MG63 (cell line): ENCODE measurements around the gene TSTD1. TPM values are rescaled to one million over a fixed set of nuclear protein-coding genes. Genes with fewer than 3 reads are reported as not detected.
A peak's percentile ranks its signal among the peaks of the same experiment; 100 is the strongest.

Experiments used
- DNase-seq: peaks from one replicate; pipeline ENCODE4 v3.0.0-alpha.2; 2020
- H3K27me3 ChIP-seq: fragments of 250-450 bp; sonication (Bioruptor Pico); 2 replicates; pipeline ENCODE4 v1.5.1; 2020; ENCODE audit warnings: mild to moderate bottlenecking, moderate library complexity
- H3K36me3 ChIP-seq: fragments of 250-450 bp; sonication (Bioruptor Pico); 2 replicates; pipeline ENCODE4 v1.5.1; 2020; ENCODE audit warnings: mild to moderate bottlenecking, moderate library complexity
- H3K4me3 ChIP-seq: fragments of 250-450 bp; sonication (Bioruptor Pico); 2 replicates; pipeline ENCODE4 v1.5.1; 2020; ENCODE audit warnings: mild to moderate bottlenecking, moderate library complexity
- H3K9me3 ChIP-seq: fragments of 250-450 bp; sonication (Bioruptor Pico); 2 replicates; pipeline ENCODE4 v1.5.1; 2020; ENCODE audit warnings: mild to moderate bottlenecking, moderate library complexity
- total RNA-seq: library from RNA; depleted of rRNA; stranded (reverse); fragments of >200 nt; shearing (Covaris generic); gene quantifications from 2 replicates; pipeline ENCODE4 v1.2.3, GENCODE V29; 2014; ENCODE audit warnings: low replicate concordance; rRNA removed

TSTD1 gene, protein sequence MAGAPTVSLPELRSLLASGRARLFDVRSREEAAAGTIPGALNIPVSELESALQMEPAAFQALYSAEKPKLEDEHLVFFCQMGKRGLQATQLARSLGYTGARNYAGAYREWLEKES
- total RNA-seq, result not detected in 2 replicates

- no peaks in the 10 kb centered on the region for H3K9me3 ChIP-seq
- peaks cover 43% of the 10 kb centered on the region for H3K36me3 ChIP-seq
- no peaks in the 10 kb centered on the region for H3K27me3 ChIP-seq
- DNase-seq, result no peak
- H3K4me3 ChIP-seq, result no peak within 1 kb of the TSS
Measured at GRCh38 chr1:161038523-161039153, at the start of gene TSTD1. Gene TSTD1 (minus strand): TSS chr1:161038964. CDS start chr1:161038889, 75 bp downstream.

GRCh38 chr1:161086457-161086856, 47.7 kb upstream of the TSTD1 start:
- Histone ChIP-seq H3K27me3 (no peaks in the 10 kb centered on the region), H3K9me3 (no peaks in the 10 kb centered on the region), H3K36me3 (no peaks in the 10 kb centered on the region), H3K4me3 (no peak overlapping the region)
- no peak for DNase-seq

GRCh38 chr1:161085165-161085564, 46.4 kb upstream of the TSTD1 start:
- Histone ChIP-seq H3K27me3 (no peaks in the 10 kb centered on the region), H3K9me3 (no peaks in the 10 kb centered on the region), H3K36me3 (no peaks in the 10 kb centered on the region), H3K4me3 (no peak overlapping the region)
- peak; percentile 59 for DNase-seq

GRCh38 chr1:161084597-161084988, 45.8 kb upstream of the TSTD1 start:
- no peaks in the 10 kb centered on the region for H3K9me3 ChIP-seq
- H3K27me3 ChIP-seq, result no peaks in the 10 kb centered on the region
- no peak overlapping the region for H3K4me3 ChIP-seq
- H3K36me3 ChIP-seq, result no peaks in the 10 kb centered on the region
- no peak for DNase-seq

GRCh38 chr1:161083748-161084596, 45.2 kb upstream of the TSTD1 start:
- Histone ChIP-seq H3K27me3 (no peaks in the 10 kb centered on the region), H3K36me3 (no peaks in the 10 kb centered on the region), H3K9me3 (no peaks in the 10 kb centered on the region), H3K4me3 (no peak overlapping the region)
- DNase-seq, result no peak

DNA sequence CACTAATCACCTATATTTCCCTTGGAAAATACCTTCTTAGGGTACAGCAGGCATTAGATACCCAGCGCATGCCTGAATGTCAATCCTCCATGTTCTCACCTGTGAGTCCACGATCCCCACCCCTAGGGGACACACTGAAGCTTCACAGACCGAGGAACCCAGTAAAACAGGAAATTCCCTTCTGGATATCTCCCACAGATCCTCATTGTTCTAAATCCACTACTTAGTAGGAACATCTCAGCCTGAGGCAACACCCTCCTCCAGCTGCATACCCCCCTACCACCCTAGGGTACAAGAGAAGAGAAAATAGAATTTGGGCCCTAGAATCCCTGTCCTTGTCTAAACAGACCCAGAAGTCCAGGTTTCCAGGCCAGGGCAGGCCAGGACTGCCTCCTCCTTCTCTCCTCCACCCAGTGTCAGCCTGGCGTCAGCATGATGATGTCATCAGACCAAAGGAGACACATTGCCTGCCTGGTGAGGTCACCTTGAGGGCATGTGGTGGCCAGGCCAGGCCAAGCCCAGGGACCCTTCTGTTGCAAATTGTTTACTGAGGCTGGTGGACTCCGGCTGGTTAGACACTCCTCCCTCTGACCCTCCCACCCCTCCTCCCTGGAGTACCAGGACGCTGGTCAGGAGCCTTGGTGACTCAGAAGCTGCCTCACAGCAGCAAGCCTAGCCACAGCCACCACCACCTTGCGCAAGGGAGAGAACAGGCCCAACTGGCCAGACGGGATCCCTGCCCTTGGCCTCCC, 44.4 kb upstream of the TSTD1 start:
- H3K36me3 ChIP-seq, result no peaks in the 10 kb centered on the region
- no peak overlapping the region for H3K4me3 ChIP-seq
- no peaks in the 10 kb centered on the region for H3K9me3 ChIP-seq
- DNase-seq, result peak; percentile 94
- H3K27me3 ChIP-seq, result no peaks in the 10 kb centered on the region

DNA sequence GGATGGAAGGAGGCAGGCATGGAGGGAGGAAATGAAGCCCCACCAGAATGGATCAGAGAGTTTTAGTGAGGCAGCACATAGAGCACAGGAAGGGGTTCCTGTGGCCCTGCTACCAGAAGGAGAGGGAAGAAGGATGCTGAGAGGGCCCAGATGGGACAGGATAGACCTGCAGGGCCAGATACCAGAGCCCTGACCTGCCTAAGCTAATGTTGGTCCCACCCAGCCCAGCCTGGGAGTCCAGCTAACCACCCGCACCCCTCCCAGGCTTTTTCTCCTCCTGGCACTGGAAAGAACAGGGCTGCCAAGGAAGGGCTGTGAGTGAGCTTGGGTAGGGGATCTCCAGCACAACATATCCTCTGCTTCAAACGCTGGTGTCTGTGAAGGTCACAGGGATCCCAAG, 43.7 kb upstream of the TSTD1 start:
- no peak for DNase-seq
- no peaks in the 10 kb centered on the region for H3K27me3 ChIP-seq
- no peaks in the 10 kb centered on the region for H3K9me3 ChIP-seq
- no peaks in the 10 kb centered on the region for H3K36me3 ChIP-seq
- H3K4me3 ChIP-seq, result no peak overlapping the region

- no peak for DNase-seq
- Histone ChIP-seq H3K36me3 (no peaks in the 10 kb centered on the region), H3K9me3 (no peaks in the 10 kb centered on the region), H3K4me3 (no peak overlapping the region), H3K27me3 (no peaks in the 10 kb centered on the region)
Measured at GRCh38 chr1:161081519-161081918, 42.8 kb upstream of the TSTD1 start.

GRCh38 chr1:161080441-161081405, 42.0 kb upstream of the TSTD1 start:
- Histone ChIP-seq H3K27me3 (no peaks in the 10 kb centered on the region), H3K4me3 (no peak overlapping the region), H3K36me3 (no peaks in the 10 kb centered on the region), H3K9me3 (no peaks in the 10 kb centered on the region)
- no peak for DNase-seq

DNA sequence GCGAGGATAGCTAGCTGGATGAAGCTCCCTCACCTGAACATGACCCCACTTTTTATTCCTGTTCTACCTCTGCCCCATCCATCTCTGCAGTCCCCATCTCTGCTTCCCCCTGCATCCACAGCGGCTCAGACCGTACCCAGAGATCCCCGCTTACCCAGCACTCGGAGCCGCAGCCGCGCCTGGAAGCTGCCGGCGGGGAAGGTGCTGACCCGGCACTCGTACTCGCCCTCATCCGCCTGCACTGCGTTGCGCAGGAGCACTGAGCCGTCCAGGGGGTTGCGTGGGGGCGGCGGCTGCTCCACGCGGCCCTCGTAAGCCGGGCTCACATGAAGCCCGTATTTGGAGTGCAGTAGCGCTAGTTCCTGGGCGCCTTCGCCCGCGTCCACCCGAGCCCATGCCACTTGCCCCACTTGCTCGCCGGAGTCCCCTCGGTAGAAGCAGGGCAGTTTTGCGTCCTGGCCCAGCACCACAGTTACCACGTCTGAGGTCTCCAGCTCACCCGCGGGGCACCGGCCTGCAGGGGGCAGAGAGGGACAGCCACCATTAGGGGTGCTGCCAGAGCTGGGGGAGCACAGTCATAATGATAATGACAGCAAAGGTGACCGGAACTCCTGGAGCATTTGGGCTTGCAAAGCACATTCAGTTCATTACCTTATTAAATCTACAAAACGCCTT, 40.8 kb upstream of the TSTD1 start:
- no peaks in the 10 kb centered on the region for H3K27me3 ChIP-seq
- DNase-seq, result no peak
- H3K9me3 ChIP-seq, result no peaks in the 10 kb centered on the region
- no peak overlapping the region for H3K4me3 ChIP-seq
- H3K36me3 ChIP-seq, result no peaks in the 10 kb centered on the region

DNA sequence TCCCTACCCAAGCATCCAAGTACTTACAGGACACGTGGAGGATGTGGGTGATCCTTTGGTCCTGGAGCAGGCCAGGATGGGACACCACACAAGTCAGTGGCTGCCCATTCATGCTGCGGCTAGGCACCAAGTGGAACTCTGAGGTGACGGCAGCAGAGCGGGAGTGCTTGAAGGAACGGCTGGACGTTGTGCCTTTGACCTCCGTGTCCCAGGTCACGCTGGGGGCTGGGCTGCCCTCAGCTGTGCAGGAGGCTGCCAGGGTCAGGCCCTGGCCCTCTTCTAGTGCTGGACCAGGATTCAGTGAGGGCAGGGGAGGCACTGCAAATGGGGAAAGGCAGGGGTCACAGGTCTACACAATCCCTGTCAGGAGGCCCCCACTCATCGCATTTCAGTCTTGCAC, 38.7 kb upstream of the TSTD1 start:
- Histone ChIP-seq H3K27me3 (no peaks in the 10 kb centered on the region), H3K4me3 (no peak overlapping the region), H3K9me3 (no peaks in the 10 kb centered on the region), H3K36me3 (no peaks in the 10 kb centered on the region)
- no peak for DNase-seq

GRCh38 chr1:161076410-161076809, 37.6 kb upstream of the TSTD1 start:
- no peak for DNase-seq
- H3K9me3 ChIP-seq, result no peaks in the 10 kb centered on the region
- no peaks in the 10 kb centered on the region for H3K27me3 ChIP-seq
- no peaks in the 10 kb centered on the region for H3K36me3 ChIP-seq
- H3K4me3 ChIP-seq, result no peak overlapping the region

DNA sequence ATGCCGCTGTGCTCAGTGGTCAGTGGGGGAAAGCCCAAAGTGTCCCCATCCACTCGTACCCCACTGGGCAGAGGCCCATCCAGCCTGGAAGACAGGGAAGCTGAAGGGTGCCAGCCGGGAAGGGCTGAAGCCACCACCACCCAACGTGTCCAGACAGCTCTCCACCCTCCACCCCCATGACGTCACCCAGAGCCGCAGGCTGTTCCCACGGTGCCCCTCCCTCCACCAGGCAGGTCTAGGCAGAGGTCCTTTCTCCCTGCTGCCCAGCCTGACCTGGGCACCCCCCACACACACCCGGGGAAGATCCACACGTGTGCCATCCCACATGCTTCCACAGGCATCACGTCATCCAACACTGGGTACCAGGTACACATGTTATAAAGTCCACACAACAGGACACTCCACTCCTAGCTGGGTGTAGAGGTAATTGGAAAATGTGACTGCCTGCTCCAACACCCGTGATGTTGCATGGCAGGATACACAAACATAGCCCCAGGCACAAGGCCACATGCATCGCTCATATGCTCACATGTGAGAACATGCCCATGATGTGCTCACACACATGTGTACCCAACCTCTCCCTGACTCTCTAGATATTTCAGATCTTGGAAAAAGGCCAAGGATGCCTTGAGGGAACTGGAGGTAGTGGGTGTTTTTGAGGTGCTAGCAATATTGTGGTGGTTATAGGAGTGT, 36.1 kb upstream of the TSTD1 start:
- no peak for DNase-seq

DNA sequence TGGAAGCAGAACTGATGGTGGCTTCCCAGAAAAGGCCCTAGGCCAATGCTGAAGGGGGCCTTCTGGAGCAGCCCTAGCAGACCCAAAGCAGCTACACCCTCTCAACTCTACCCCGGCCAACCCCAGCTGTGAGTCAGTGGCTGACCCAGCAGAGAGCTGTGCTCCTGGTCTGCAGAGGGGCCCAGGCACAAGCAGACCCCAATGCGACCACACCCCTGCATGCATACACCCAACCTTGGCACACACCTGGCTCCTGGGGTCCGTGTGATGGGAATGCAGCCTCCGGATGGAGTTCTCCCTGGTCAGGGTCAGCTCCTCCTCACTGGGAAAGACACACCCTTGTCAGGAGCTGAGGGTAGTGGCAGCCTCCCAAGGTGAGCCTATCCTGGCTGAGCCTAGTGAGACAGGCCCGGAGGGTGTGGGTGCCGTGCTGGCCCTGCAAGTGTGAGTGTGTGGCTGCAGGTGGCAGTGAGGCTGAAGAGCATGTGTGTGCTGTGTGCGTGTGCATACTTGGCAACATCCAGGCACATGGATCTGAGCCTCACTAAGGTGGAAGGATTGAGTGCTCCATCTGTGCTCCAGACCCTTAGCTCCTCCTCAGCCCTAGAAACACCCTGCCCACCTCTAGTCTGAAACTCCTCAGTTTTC, 34.8 kb upstream of the TSTD1 start:
- Histone ChIP-seq H3K9me3 (no peaks in the 10 kb centered on the region), H3K4me3 (no peak overlapping the region), H3K36me3 (no peaks in the 10 kb centered on the region), H3K27me3 (no peaks in the 10 kb centered on the region)
- DNase-seq, result no peak

More for the DNA sequence above, 36.1 kb upstream of the TSTD1 start:
- no peak overlapping the region for H3K4me3 ChIP-seq
- H3K36me3 ChIP-seq, result no peaks in the 10 kb centered on the region
- no peaks in the 10 kb centered on the region for H3K9me3 ChIP-seq
- no peaks in the 10 kb centered on the region for H3K27me3 ChIP-seq
